GM19239 (cell line): Measurements from ENCODE around the gene TAF15.

Experiments
- DNase-seq: peaks from one replicate; pipeline ENCODE4 v3.0.0; 2011; ENCODE audit warnings: low spot score; ENCODE audit not compliant: insufficient read length
- FAIRE-seq: peaks from 2 replicates; lab custom pipeline; 2011; peaks lifted over from hg19 to GRCh38; lab: Jason Lieb, UNC

The TAF15 gene

GRCh38 chr17:35808962-35809854 lies at the start of gene TAF15:
TSS of gene TAF15 (plus strand) at chr17:35809484. CDS start at chr17:35809570, 86 bp downstream.
- no peak for FAIRE-seq

GRCh38 chr17:35760587-35760986 lies 48.7 kb upstream of the TAF15 start, which contains the start of gene C17orf50:
TSS of gene C17orf50 (plus strand) at chr17:35760887. CDS start at chr17:35760942, 55 bp downstream.
- FAIRE-seq (no peak), DNase-seq (no peak)

More at GRCh38 chr17:35808962-35809854, at the start of gene TAF15:
- DNase-seq, result peak; percentile 79

DNA sequence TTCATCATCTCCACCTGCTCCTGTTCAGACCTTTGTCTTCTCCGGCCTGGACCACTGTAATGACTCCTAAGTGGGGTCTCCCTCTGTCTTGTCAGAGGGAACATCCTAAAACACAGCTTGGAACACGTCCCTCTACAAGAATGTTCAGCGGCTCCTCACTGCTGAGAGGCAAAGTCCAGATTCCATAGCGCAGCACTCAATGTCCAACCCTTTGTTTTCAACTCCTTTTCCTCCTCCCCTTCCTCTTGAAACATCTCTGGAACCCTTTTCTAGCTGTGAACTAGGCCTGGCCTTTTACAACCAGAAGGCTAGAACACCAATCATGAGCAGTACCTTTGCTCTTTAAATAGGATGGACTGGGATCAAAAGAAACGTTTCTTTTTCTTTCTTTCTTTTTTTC lies 47.7 kb upstream of the TAF15 start:
- FAIRE-seq (no peak), DNase-seq (no peak)

DNA sequence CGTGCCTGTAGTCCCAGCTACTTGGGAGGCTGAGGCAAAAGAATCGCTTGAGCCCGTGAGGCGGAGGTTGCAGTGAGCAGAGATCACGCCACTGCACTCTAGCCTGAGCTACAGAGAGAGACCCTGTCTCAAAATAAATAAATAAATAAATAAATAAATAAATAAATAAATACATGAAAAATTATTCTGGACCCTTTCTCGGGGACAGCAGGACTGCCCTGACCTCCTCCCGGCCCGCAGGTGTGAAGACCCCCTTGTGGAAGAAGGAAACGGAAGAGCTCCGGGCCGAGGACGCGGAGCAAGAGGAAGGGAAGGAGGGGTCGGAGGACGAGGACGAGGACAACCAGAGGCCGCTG lies 45.5 kb upstream of the TAF15 start:
- no peak for FAIRE-seq

DNA sequence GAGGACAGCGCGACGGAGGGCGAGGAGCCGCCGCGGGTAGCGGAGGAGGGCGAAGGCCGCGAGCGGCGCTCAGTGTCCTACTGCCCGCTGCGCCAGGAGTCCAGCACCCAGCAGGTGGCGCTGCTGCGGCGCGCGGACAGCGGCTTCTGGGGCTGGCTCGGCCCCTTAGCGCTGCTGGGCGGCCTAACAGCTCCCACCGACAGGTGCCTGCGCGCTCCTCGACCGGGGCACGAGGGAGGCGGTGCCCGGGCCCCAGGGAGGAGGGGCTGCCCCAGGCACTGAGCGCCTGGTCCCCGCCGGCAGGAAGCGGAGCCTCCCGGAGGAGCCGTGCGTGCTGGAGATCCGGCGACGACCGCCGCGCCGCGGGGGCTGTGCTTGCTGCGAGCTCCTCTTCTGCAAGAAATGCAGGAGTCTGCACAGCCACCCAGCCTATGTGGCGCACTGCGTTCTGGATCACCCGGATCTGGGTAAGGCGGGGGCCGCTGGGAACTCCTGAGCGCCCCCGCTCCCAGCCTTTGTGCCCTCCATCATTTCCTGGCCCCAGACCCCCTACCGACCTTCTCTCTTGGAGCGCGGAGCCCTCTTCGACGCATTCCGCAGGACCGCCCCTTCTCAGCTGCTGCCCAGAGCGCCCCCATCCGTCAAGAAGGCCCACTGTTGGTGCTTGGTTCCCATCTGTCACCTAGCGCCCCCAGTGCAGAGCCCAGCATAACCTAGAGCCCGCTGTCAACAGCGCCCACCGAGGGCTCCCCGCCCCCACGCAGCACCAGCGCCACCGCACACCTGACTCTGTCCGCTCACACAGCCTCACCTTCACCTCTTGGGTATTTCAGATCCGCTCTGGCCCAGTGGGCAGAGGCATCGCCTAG lies 44.9 kb upstream of the TAF15 start:
- DNase-seq (peak; percentile 99), FAIRE-seq (no peak)

More for the DNA sequence above, 45.5 kb upstream of the TAF15 start:
- no peak for DNase-seq

DNA sequence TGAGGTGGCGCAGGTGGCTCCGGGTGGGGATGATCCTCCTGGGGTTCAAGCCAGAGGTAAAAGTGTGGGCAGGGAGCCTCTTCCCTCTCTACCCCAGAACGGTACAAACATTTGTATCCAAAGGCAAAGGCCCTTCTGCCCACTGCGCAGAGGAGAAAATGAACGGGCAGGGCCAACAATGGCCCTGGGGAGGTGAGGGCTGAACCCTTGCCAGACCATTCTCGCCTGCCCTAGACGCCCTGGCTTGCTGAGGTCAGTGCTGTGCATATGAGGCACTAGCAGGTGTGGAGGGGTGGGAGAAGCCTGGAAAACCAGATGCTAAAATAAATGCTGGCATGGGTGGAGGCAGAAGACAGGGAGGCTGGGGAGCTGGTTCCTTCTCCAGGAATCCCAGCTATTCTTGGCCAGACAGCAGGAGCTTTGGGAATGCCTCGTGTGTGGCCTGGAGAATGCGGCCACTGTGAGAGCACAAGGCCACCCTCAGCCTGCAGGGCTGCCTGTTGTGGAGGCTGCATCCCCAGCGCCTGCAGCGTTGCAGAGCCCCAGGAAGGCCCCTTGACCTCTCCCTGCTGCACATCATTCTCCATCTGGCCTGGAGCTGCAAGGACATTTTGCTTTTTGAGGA lies 44.1 kb upstream of the TAF15 start:
- no peak for DNase-seq

DNA sequence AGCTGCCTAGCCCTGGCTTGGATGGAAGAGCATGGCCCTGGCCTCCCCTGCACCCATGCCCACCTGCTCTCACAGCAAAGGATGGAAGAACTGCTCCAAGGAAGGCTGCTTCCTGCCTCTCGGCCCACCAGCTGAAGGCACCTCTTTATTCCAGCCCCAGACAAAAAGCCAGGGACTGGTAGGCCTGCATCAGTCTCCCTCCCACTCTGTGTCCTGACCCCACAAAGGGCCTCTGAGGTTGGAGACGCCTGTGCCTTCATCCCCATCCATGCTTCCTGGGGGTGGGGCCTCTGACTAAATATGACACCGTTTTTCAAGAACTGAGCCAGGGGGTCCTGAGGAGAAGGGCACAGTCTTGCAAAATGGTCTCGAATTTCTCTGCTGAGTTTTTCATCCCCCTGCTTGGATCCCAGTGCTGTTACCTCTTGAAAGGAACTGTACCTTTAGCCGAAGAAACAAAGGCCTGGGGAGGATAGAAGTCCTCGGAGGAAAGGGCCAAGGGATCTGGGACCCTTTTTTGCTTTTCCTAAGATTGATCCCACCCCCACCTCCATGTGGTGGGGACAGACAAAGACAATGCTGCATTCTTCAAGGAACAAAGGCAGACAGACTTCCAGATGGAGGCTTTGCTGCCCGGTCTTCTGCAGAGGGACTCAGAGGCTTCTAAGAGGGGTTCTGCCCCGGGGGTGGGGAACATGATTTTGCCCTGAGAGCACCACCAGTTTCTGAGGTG lies 43.4 kb upstream of the TAF15 start:
- FAIRE-seq (no peak), DNase-seq (no peak)

More for the DNA sequence above, 44.1 kb upstream of the TAF15 start:
- FAIRE-seq, result no peak

- no peak for FAIRE-seq
- DNase-seq, result no peak
Observed at GRCh38 chr17:35766489-35766877, 42.8 kb upstream of the TAF15 start.

- peak; percentile 62 for DNase-seq
Observed at GRCh38 chr17:35766903-35767510, 42.3 kb upstream of the TAF15 start.

GRCh38 chr17:35768797-35769196 lies 40.5 kb upstream of the TAF15 start:
- DNase-seq (no peak), FAIRE-seq (no peak)

More at GRCh38 chr17:35766903-35767510, 42.3 kb upstream of the TAF15 start:
- no peak for FAIRE-seq

DNA sequence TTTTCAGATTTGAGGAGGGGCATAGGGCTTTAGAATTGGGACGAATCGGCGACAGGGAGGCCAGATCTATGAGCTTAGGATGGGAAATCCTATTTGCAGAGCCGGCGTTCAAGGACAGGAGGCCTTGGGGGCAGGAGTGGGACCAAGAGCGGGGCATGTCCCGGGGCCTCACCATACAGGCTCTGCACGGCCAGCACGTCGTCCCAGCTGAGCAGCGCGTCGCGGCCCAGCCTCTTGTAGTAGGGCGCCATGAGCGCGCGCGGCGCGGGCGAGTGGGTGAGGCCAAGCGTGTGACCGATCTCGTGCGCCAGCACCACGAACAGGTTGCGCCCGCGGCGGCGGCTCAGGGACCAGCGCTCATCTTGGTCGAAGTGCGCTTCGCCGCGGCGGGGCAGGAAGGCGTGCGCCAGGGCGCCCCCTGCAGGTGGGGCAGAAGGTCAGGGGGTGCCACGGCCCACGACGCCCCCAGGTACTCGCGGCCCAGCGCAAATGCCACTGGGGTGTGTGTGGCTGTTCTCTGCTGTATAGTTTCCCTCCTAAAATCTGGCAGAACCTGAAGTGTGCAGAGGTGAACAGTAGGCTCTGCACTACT lies 39.3 kb upstream of the TAF15 start:
- DNase-seq (no peak), FAIRE-seq (no peak)

DNA sequence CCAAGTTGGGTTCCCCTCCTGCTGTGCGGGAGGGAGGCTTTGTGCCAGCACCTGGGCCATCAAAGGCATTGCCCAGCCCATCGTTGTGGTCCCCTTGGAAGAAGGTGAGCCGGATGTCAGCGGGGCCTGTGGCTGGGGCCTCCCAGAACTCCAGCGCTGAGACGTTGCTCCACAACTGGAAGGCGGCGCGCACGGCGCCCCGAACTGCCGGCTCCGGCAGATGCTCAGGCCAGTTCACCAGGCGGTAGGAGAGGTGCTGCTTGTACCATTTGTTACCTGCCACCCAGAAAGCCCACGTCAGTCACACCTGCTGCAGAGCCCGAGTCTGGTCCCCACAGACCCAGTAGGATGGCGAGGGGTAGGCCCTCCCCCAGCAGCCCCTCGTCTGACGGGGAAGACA lies 36.2 kb upstream of the TAF15 start:
- DNase-seq (no peak), FAIRE-seq (no peak)

DNA sequence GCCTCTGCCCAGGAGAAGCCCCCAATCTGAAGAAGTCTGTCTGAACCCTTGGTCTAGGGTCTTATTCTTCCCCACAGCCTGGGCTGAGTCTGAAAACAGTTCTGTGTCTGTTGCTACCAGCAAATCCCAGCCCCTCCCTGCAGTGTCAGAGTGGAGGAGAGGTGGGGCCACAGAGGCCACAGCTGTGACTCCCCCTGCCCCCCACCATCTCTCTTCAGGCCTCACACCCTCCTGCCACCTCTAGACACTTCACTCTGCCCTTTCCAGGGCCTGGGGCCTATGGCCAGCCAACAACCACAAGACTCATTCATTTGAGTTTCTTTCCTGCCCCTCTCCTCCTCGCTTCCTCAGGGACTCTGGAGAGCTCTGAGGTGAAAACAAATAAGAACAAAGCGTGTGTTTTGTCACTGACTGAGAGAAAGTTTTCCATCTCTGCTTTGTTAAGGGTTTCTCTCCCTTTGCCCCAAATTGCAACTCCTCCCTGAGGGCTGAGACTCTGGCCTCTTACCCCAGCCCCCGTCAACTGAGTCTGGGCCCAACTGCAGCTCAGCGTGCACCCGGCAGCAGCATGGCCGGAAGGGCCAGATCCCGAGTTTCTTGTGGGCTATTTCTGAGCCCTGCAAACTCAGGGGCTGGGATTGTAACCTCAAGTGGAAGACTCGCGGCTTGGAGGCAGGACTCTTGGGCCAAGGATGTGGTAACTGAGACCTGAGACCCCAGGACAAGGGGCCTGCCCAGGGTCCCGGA lies 35.4 kb upstream of the TAF15 start:
- FAIRE-seq, result no peak

DNA sequence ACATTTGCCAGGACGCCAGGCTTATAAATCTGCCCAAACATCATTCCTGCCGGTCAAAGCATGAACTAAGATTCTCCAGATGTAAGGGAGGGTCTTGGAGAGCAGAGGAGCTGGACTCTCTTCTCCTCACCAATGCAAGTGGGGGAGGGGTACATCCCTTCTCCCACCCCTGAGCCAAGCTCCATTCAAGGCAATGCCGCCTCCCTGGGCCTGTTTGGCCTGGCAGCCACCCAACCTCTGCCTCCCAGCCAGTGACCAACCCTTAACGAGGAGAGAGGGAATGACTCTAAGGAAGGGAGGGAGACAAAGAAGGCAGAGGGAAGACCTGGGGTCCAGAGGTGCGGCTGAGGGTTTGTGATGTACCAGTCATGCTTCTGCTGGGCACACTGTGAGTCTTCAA lies 34.8 kb upstream of the TAF15 start:
- DNase-seq (no peak), FAIRE-seq (no peak)

More for the DNA sequence above, 35.4 kb upstream of the TAF15 start:
- DNase-seq, result no peak

- no peak for DNase-seq
- FAIRE-seq, result no peak
Observed at GRCh38 chr17:35775039-35775438, 34.2 kb upstream of the TAF15 start.

GRCh38 chr17:35775583-35775982 lies 33.7 kb upstream of the TAF15 start:
- no peak for FAIRE-seq
- DNase-seq, result no peak

DNA sequence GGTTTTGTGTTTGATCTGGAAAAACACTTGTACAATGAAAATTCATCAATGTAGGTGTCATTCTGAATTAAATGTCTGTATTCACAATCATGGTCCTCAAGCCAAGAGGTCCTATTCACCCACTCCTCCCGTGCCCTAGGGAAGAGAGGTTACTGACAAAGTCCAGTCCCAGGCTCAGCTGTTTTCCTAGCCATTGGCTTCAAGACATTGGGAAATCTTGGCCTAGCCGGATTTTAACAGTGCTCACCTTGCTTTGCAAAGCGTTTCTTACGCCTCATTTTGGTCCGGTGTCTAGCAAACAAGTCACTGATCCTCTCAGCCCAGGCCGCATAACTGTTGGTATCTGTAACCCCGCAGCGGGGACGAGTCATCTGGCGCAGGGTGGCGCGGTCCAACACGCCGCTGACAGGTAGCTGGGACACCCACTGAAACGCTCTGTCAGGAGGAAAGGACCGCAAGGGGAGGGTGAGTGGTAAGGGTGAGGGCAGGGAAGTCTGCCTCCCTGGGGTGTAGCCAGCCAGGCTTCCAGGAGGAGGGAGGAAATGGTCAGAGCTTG lies 30.6 kb upstream of the TAF15 start:
- DNase-seq (no peak), FAIRE-seq (no peak)

- DNase-seq, result no peak
- no peak for FAIRE-seq
Observed at GRCh38 chr17:35780950-35781349, 28.3 kb upstream of the TAF15 start.
